Hepatic stellate cell (primary cell): ENCODE data around the gene PFKM.

Experiments
- DNase-seq: peaks from one replicate; pipeline ENCODE4 v3.0.0; 2011; ENCODE audit warnings: low spot score

The PFKM gene

DNA sequence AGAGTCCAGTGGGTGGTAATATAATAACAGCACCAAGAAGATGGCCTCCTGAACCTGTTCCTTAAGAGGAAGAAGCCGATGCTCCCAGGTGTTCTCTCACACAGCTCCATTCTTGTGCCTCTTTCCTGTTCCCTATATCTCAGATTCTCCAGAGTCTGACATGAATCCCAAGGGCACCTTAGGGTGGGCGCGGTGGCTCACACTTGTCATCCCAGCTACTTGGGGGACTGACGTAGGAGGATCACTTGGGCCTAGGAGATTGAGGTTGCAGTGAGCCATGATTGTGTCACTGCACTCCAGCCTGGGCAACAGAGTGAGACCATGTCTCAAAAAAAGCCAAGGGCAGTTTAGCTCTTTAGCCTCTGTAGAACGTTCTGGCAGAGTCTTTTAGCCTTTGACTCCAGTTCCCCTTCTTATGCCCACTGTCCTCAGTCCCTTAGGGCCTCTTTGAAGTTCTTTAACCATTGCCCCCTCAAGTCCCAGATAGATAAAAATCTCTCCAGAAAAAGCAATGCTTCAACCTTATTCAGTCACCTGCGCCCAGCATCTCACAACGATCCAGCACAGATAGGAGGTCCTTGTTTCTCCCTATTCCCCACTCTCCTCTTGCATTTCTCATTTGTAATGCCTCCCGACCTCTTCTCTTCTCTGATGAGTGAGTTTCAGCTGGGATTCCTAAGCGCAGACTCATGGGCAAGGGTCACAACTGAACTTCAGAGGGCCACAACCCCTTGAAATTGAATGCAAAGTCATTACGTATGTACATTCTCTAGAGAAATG, 68.9 kb downstream of the PFKM start:
- no peak for DNase-seq

DNA sequence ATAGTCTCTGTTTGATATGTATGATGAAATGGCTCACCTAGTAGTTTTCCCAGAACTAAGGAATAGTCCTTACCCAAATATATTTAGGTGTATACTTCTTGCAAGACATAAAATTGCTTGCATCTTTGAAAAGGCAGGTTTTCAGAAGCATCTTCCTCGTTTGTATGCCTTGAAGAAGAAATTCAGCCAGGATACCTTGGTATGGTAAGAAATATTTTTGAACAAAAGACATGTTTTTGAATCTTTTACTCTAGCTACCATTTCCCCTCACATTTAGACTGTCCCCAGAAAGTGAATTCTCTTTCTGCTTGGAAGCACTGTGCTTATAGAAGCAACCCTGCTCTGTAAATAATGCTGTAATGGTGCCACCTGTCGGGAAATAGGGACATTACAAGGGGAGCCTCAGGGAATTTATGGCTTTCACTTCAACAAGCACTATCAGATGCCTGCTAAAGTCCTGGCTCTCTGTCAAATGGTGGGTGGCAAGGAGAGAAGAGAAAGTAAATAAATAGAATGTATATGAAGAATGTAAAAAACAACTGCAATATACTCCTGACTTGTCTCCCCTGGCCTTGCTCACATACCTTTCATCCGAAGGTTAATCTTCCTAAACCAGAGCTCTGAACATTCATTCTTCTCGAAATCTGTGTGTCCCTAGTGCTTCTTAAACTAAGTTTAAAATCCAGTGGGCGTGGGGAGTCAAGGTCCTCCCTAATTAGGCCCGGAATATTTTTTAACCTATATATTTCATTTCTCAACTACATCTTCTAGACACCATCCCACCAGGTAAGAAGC, 70.4 kb downstream of the PFKM start:
- peak; percentile 63 for DNase-seq

DNA sequence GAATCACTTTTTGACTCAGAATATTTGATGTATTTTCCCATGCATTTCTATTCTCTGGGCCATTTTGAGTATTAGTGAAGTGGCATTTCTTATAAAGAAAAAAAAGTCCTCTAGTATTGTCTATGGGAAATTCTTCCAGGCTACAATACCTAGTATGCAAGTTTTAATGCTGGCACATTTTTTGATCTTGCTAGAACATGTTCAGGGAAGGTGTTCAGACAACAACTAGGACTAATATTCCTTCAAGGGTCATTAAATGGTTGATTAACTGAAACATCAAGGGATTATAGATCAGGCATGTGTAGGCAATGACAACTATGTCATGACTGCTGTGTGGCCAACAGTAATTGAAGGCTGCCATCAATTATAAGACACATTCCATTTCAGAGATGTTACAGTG, 71.9 kb downstream of the PFKM start:
- no peak for DNase-seq

DNA sequence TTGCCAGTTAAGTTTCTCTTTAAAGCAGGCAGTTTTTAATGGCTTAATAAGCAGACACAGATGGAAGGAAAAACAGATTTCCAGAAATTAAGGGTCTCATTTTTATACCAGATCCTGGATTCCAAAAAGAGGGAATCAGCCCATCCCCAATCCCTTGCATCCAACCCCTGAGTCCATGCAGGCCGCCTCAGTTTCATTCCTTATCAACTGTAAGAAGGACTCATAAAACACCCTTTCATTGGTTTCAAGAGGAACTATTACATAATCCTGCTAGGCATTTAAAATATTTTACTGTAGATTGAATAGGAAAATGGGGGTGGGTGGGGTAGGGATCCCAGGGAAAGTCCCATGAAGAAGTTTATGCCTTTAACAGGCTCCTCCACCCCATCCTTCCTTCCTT, 73.7 kb downstream of the PFKM start:
- no peak for DNase-seq

DNA sequence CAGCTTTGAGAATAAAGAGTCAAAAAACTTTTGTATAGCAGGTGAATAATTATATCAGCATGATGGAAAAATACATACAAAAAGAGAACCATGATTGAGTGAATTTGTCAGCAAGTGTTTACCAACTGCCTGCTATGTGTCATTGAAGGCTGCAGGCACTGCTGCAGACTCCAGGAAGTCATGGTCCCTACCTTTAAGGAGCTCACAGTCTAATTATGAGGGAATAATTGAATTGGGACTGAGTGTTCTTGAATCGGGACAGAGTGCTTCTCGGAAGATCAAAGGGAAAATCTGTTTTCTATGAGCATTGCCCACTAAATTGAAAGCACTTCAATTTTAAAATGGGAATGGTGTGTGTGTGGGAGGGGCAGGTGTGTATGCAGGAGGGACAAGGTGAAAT, 74.5 kb downstream of the PFKM start:
- no peak for DNase-seq

DNA sequence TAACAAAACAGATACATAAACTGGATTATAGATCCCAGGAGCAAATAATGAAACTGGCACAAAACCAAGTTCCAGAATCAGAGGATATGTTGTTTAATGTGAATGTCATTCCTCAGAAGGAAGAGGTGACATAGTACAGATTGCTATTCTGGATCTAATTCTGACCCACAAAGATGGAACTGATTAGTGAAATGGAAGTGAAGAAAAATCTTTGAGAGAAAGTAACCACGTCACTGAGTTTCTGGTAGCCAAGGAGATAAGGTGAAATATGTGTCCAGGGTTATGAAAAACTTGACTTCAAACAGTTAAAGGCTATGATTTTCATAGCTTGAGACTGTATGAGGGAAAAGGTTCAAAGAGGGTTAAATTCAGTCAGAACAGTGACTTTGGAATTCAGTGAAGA, 75.6 kb downstream of the PFKM start:
- no peak for DNase-seq
